ENCODE data around the gene DNER. TPM values are rescaled to one million over a fixed set of nuclear protein-coding genes. Genes with fewer than 3 reads are reported as not detected.

DNER gene
- total RNA-seq, 4 donors from 2014 or later, result 1.5 to 13.1 (median 4.7) TPM

DNA sequence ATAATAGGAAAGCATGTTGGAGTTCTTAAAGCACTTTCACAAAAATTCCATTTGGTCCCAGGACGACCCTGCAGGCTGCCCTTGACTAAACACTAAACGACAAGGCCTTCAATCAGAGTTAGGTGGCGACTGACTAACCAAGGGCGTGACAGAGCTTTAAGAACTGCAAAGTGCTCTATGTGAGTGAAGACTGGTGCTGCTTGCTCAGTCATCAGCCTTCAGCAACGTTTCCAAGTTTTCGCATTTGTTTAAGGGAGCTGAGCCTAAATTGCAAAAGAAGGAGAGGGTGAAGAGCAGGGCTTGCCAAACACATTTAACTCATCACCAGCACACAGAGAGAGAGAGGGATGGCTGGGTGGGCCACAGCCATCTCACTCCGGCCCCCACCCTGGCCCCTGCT, 238.6 kb downstream of the DNER start:
- Histone ChIP-seq H3K27me3 (no peaks in the 10 kb centered on the region), H3K4me1 (peaks cover 0 to 3% (median 0%) of the 10 kb centered on the region in 4 donors), H3K4me3 (no peak overlapping the region), H3K9me3 (no peaks in the 10 kb centered on the region), H3K27ac (no peak overlapping the region), H3K36me3 (no peaks in the 10 kb centered on the region)
- DNase-seq (ENCODE audit: low spot score in 2 of 2), result no peak
- TF ChIP-seq, protein P1, sequence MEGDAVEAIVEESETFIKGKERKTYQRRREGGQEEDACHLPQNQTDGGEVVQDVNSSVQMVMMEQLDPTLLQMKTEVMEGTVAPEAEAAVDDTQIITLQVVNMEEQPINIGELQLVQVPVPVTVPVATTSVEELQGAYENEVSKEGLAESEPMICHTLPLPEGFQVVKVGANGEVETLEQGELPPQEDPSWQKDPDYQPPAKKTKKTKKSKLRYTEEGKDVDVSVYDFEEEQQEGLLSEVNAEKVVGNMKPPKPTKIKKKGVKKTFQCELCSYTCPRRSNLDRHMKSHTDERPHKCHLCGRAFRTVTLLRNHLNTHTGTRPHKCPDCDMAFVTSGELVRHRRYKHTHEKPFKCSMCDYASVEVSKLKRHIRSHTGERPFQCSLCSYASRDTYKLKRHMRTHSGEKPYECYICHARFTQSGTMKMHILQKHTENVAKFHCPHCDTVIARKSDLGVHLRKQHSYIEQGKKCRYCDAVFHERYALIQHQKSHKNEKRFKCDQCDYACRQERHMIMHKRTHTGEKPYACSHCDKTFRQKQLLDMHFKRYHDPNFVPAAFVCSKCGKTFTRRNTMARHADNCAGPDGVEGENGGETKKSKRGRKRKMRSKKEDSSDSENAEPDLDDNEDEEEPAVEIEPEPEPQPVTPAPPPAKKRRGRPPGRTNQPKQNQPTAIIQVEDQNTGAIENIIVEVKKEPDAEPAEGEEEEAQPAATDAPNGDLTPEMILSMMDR (IDR thresholded peaks at IDR 0.05), result no peak
- TF ChIP-seq EP300 (IDR thresholded peaks at IDR 0.05), result no peak
- 41 to 48% methylated on average over 7 of the region's 7 CpGs for WGBS, 2 donors

GRCh38 chr2:229474125-229474524, 240.2 kb downstream of the DNER start:
- TF ChIP-seq EP300 (IDR thresholded peaks at IDR 0.05) (no peak), POLR2A (IDR thresholded peaks at IDR 0.05) (no peak)
- TF ChIP-seq, protein P1 (IDR thresholded peaks at IDR 0.05), result no peak
- H3K36me3 ChIP-seq, result no peaks in the 10 kb centered on the region
- no peak overlapping the region for H3K27ac ChIP-seq
- H3K4me1 ChIP-seq, result peaks cover 0 to 3% (median 0%) of the 10 kb centered on the region in 4 donors
- no peak for DNase-seq (ENCODE audit: low spot score in 2 of 2)
- H3K27me3 ChIP-seq, result no peaks in the 10 kb centered on the region
- H3K4me3 ChIP-seq, result no peak overlapping the region
- 86 to 88% methylated on average over 4 of the region's 4 CpGs for WGBS, 2 donors
- H3K9me3 ChIP-seq, result no peaks in the 10 kb centered on the region

- H3K4me1 ChIP-seq, result peaks cover 0 to 1% (median 0%) of the 10 kb centered on the region in 4 donors
- no peaks in the 10 kb centered on the region for H3K9me3 ChIP-seq
- 88 to 91% methylated on average over 2 of the region's 2 CpGs for WGBS, 2 donors
- H3K4me3 ChIP-seq, result no peak overlapping the region
- TF ChIP-seq EP300 (IDR thresholded peaks at IDR 0.05) (no peak), POLR2A (IDR thresholded peaks at IDR 0.05) (no peak)
- TF ChIP-seq, protein P1 (IDR thresholded peaks at IDR 0.05), result no peak
- no peaks in the 10 kb centered on the region for H3K36me3 ChIP-seq
- DNase-seq (ENCODE audit: low spot score in 2 of 2), result no peak
- H3K27me3 ChIP-seq, result no peaks in the 10 kb centered on the region
- no peak overlapping the region for H3K27ac ChIP-seq
Measured at GRCh38 chr2:229470781-229471180, 243.6 kb downstream of the DNER start.

GRCh38 chr2:229467783-229468182, 246.6 kb downstream of the DNER start:
- H3K4me1 ChIP-seq, result no peaks in the 10 kb centered on the region
- no peaks in the 10 kb centered on the region for H3K36me3 ChIP-seq
- WGBS, 2 donors, result 68 to 72% methylated on average over 7 of the region's 7 CpGs
- H3K27ac ChIP-seq, result no peak overlapping the region
- H3K4me3 ChIP-seq, result no peak overlapping the region
- TF ChIP-seq EP300 (IDR thresholded peaks at IDR 0.05), result no peak
- no peak for TF ChIP-seq POLR2A (IDR thresholded peaks at IDR 0.05)
- TF ChIP-seq, protein P1 (IDR thresholded peaks at IDR 0.05), result no peak
- DNase-seq (ENCODE audit: low spot score in 2 of 2), result no peak
- no peaks in the 10 kb centered on the region for H3K9me3 ChIP-seq
- no peaks in the 10 kb centered on the region for H3K27me3 ChIP-seq

GRCh38 chr2:229463841-229464346, 250.5 kb downstream of the DNER start:
- WGBS, 2 donors, result 39 to 55% methylated on average over 2 of the region's 2 CpGs
- Histone ChIP-seq H3K4me3 (no peak overlapping the region), H3K4me1 (no peaks in the 10 kb centered on the region), H3K9me3 (no peaks in the 10 kb centered on the region), H3K27me3 (no peaks in the 10 kb centered on the region), H3K36me3 (no peaks in the 10 kb centered on the region), H3K27ac (peak overlapping the region in 1 of 4 donors; percentile 56)
- peak in 1 of 2 donors; percentile 61 for DNase-seq (ENCODE audit: low spot score in 2 of 2)
- TF ChIP-seq EP300 (IDR thresholded peaks at IDR 0.05), result peak; percentile 34 to 85
- TF ChIP-seq, protein P1 (IDR thresholded peaks at IDR 0.05), result no peak
